Panc1 (cell line): ENCODE data around the gene OVOL1. TPM values are rescaled to one million over a fixed set of nuclear protein-coding genes. Genes with fewer than 3 reads are reported as not detected.

ENCODE experiments used
- ATAC-seq: fragments of 200-7000 bp; cut with Tn5 transposase; 2 replicates; pipeline ENCODE4 v1.9.1; 2020; ENCODE audit warnings: mild to moderate bottlenecking, moderate library complexity
- Bru-seq: library from RNA; stranded (reverse); fragments of 400-500 nt; gene quantifications from one replicate; lab custom pipeline; 2021; lab: Mats Ljungman, UMichigan
- BruChase-seq, 2 experiments: library from RNA; stranded (reverse); fragments of 400-500 nt; gene quantifications; one replicate each; lab custom pipeline; 2021; lab: Mats Ljungman, UMichigan
- BruUV-seq: library from RNA; stranded (reverse); fragments of 400-500 nt; replicated peaks from 2 replicates; lab custom pipeline; 2021; lab: Mats Ljungman, UMichigan
- CTCF ChIA-PET: fragments of 300-600 bp; sonication (Branson Sonifier 250); formaldehyde crosslinking; loops from one replicate; lab custom pipeline; 2022; ENCODE audit warnings: antibody characterized with exemption; lab: Charles Lee
- POLR2A ChIA-PET: fragments of 300-600 bp; sonication (Branson Sonifier 250); formaldehyde crosslinking; loops from one replicate; lab custom pipeline; 2022; ENCODE audit warnings: antibody characterized with exemption; lab: Charles Lee
- DNase-seq: peaks from one replicate; pipeline ENCODE4 v3.0.0-alpha.2; 2010; ENCODE audit warnings: low read depth, low spot score
- H3K27ac ChIP-seq: 2 replicates; pipeline ENCODE4 v1.5.1; 2011; ENCODE audit warnings: mild to moderate bottlenecking, low read length, inconsistent platforms
- H3K27me3 ChIP-seq: fragments of 200-500 bp; sonication (Bioruptor generic); 2 replicates; pipeline ENCODE4 v1.6.0; 2014; ENCODE audit warnings: low read length, inconsistent platforms; ENCODE audit not compliant: control insufficient read depth, insufficient read depth
- H3K36me3 ChIP-seq: fragments of 200-500 bp; sonication (Bioruptor generic); 2 replicates; pipeline ENCODE4 v1.5.1; 2014; ENCODE audit warnings: inconsistent platforms, mild to moderate bottlenecking, low read length, moderate library complexity; ENCODE audit not compliant: control insufficient read depth, insufficient read depth
- H3K4me1 ChIP-seq: 2 replicates; pipeline ENCODE4 v1.5.1; 2011; ENCODE audit warnings: inconsistent platforms, mild to moderate bottlenecking, low read length, moderate library complexity; ENCODE audit not compliant: control insufficient read depth, insufficient read depth
- H3K4me3 ChIP-seq, 2 experiments: 2 replicates each; pipeline ENCODE4 v1.5.1; 2011 to 2012; ENCODE audit warnings: low read depth in 2 of 2, low read length in 2 of 2, mild to moderate bottlenecking in 2 of 2, inconsistent platforms in 1 of 2, moderate library complexity in 1 of 2
- H3K9me3 ChIP-seq: fragments of 200-500 bp; sonication (Bioruptor generic); 2 replicates; pipeline ENCODE4 v1.5.1; 2014; ENCODE audit warnings: low read depth, mild to moderate bottlenecking, inconsistent platforms, low read length, moderate library complexity; ENCODE audit not compliant: control insufficient read depth, insufficient read depth
- POLR2AphosphoS5 ChIP-seq: IDR thresholded peaks from 2 replicates; pipeline ENCODE4 v1.6.1; 2012; ENCODE audit warnings: mild to moderate bottlenecking, low read depth, low read length, moderate library complexity
- SIN3A ChIP-seq: IDR thresholded peaks from 2 replicates; pipeline ENCODE4 v1.6.1; 2012; ENCODE audit warnings: low read depth, mild to moderate bottlenecking, low read length, moderate library complexity, borderline replicate concordance; ENCODE audit not compliant: insufficient read depth
- TCF7L2 ChIP-seq: IDR thresholded peaks from 2 replicates; pipeline ENCODE4 v1.6.1; 2011; ENCODE audit warnings: mild to moderate bottlenecking, low read depth, low read length, inconsistent platforms
- in situ Hi-C: cut with HindIII; loops from 2 replicates; pipeline ENCODE4 v1.10.0; 2016; ENCODE audit warnings: low sequenced_read_pairs, low pct_unique_long_range_greater_than_20kb
- intact Hi-C: fragments of 100-400 bp; cut with micrococcal nuclease; formaldehyde crosslinking; loops from one replicate; pipeline ENCODE4 v1.10.0; 2022; ENCODE audit not compliant: unreplicated experiment
- long read RNA-seq: library from polyadenylated mRNA; unstranded; transcript quantifications from one replicate; pipeline ENCODE4 v2.0.0, GENCODE V29; 2021; ENCODE audit not compliant: unreplicated experiment
- polyA plus RNA-seq: library from polyadenylated mRNA; unstranded; fragments of >200 nt; gene quantifications from one replicate; pipeline ENCODE4 v1.2.1, GENCODE V29; 2012; ENCODE audit warnings: missing spikeins; ENCODE audit not compliant: insufficient read length
- total RNA-seq: library from RNA; stranded (reverse); gene quantifications from one replicate; pipeline ENCODE4 v1.2.1, GENCODE V29; 2021; ENCODE audit not compliant: unreplicated experiment
- TF ChIP-seq, protein P1 (sequence below), 2 experiments: IDR thresholded peaks; 2 replicates each; pipeline ENCODE4 v1.6.1; 2011 to 2012; ENCODE audit warnings: low read depth in 2 of 2, control low read depth in 1 of 2, low read length in 1 of 2, mild to moderate bottlenecking in 1 of 2, moderate library complexity in 1 of 2; ENCODE audit not compliant: insufficient read depth in 1 of 2
- TF ChIP-seq, protein P2 (sequence below): fragments of 450-650 bp; IDR thresholded peaks from 2 replicates; pipeline ENCODE4 v1.5.1; 2017; ENCODE audit warnings: mild to moderate bottlenecking

The OVOL1 gene
- total RNA-seq (0.23 TPM), Bru-seq, nascent RNA (percentile 23 among the genes with signal in this experiment), BruChase-seq, experiment 1, labeled RNA remaining after a 2-hour chase (percentile 25 among the genes with signal in this experiment), BruChase-seq, experiment 2, labeled RNA remaining after a 6-hour chase (percentile 23 among the genes with signal in this experiment)
- polyA plus RNA-seq, result not detected
- long read RNA-seq, result 0 reads

DNA sequence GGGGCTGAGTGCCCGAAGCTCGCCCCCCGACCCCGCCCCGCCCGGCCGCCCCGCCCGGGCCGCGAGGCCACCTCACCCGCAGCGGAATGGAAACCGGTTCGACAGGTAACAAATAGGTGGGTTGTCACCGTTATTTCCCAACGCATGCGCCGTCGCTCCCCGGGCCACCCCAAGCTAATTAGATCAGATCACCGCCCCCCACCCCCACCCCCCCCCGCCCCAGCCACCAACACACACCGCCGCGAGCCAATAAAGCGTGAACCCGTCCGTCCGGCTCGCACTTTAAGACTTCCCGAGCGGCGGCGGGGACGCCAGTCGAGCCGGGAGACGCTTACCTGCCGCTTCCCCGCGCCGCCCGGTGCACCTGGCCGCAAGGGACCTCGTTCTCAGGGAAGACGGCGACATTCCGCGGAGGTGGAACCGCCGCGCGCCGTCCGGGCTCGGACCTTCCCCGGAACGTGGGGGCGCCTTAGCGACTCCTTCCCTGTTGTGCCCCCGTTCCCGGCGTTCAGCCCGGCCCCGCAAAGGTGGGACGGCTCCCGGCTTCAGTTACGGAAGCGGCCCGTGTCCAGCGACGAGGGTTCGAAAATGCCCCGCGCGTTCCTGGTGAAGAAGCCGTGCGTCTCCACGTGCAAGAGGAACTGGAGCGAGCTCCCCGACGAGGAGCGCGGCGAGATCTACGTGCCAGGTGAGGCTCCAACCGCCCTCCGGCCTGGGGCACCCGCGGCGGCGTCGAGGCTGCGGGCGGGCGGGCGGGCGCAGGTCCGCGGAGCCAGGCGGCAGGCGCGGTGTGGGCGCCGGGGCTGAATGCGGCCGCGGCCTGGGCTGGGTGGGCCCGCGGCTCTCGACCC lies at the start of gene OVOL1:
Gene OVOL1 (plus strand): TSS at position 278 of the 851 bp plus-strand sequence. CDS start 311 bp downstream, at position 589.
- H3K27ac ChIP-seq, result no peak within 1 kb of the TSS
- no TSS peak for BruUV-seq
- TF ChIP-seq, protein P1, sequence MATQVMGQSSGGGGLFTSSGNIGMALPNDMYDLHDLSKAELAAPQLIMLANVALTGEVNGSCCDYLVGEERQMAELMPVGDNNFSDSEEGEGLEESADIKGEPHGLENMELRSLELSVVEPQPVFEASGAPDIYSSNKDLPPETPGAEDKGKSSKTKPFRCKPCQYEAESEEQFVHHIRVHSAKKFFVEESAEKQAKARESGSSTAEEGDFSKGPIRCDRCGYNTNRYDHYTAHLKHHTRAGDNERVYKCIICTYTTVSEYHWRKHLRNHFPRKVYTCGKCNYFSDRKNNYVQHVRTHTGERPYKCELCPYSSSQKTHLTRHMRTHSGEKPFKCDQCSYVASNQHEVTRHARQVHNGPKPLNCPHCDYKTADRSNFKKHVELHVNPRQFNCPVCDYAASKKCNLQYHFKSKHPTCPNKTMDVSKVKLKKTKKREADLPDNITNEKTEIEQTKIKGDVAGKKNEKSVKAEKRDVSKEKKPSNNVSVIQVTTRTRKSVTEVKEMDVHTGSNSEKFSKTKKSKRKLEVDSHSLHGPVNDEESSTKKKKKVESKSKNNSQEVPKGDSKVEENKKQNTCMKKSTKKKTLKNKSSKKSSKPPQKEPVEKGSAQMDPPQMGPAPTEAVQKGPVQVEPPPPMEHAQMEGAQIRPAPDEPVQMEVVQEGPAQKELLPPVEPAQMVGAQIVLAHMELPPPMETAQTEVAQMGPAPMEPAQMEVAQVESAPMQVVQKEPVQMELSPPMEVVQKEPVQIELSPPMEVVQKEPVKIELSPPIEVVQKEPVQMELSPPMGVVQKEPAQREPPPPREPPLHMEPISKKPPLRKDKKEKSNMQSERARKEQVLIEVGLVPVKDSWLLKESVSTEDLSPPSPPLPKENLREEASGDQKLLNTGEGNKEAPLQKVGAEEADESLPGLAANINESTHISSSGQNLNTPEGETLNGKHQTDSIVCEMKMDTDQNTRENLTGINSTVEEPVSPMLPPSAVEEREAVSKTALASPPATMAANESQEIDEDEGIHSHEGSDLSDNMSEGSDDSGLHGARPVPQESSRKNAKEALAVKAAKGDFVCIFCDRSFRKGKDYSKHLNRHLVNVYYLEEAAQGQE (IDR thresholded peaks at IDR 0.05; ENCODE audit: insufficient read depth in 1 of 2, low read depth in 2 of 2, low read length in 1 of 2), result no peak
- no peak for TF ChIP-seq TCF7L2
- TF ChIP-seq, protein P2, sequence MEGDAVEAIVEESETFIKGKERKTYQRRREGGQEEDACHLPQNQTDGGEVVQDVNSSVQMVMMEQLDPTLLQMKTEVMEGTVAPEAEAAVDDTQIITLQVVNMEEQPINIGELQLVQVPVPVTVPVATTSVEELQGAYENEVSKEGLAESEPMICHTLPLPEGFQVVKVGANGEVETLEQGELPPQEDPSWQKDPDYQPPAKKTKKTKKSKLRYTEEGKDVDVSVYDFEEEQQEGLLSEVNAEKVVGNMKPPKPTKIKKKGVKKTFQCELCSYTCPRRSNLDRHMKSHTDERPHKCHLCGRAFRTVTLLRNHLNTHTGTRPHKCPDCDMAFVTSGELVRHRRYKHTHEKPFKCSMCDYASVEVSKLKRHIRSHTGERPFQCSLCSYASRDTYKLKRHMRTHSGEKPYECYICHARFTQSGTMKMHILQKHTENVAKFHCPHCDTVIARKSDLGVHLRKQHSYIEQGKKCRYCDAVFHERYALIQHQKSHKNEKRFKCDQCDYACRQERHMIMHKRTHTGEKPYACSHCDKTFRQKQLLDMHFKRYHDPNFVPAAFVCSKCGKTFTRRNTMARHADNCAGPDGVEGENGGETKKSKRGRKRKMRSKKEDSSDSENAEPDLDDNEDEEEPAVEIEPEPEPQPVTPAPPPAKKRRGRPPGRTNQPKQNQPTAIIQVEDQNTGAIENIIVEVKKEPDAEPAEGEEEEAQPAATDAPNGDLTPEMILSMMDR, result no peak
- TF ChIP-seq SIN3A, result no peak
- no peak for TF ChIP-seq POLR2AphosphoS5
- ChIA-PET CTCF (no interaction called here), POLR2A (no interaction called here)
- no peaks in the 10 kb centered on the region for H3K36me3 ChIP-seq
- no peak for ATAC-seq
- H3K27me3 ChIP-seq, result peaks cover 6% of the 10 kb centered on the region; the same call in 1 of the 2 replicates
- H3K9me3 ChIP-seq, result no peaks in the 10 kb centered on the region
- in situ Hi-C loops (no loop called here), intact Hi-C loops (no loop called here)
- no peak for DNase-seq
- peak within 1 kb of the TSS; percentile 24 to 38 for H3K4me3 ChIP-seq
- H3K4me1 ChIP-seq, result peaks cover 11% of the 10 kb centered on the region; the same call in 1 of the 2 replicates

DNA sequence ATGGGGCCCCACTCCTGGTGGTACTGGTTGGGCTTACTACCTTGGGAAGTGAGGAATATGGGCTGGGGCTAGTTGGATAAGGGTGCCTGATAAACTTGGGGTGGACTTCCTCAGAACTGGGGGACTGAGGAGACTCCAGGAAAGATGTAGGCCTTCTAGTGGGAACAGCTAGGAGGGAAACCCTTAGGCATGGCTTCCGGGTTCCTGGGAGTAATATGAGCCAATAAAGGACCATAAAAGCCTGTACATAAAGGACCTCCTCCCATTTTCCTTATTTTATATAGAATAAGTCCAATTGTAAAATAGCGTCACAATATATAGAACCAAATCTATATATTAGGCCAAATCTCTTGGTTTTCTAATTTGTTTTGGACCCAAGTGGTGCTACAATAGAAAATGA lies 47.8 kb upstream of the OVOL1 start:
- TF ChIP-seq SIN3A (no peak), POLR2AphosphoS5 (no peak), TCF7L2 (no peak)
- TF ChIP-seq, protein P2, result no peak
- TF ChIP-seq, protein P1 (IDR thresholded peaks at IDR 0.05; ENCODE audit: insufficient read depth in 1 of 2, low read depth in 2 of 2, low read length in 1 of 2), result no peak

More for the DNA sequence above, 47.8 kb upstream of the OVOL1 start:
- intact Hi-C loops (no loop called here), in situ Hi-C loops (no loop called here)
- Histone ChIP-seq H3K9me3 (peaks cover 9% of the 10 kb centered on the region), H3K36me3 (no peaks in the 10 kb centered on the region), H3K27ac (no peak overlapping the region), H3K27me3 (no peaks in the 10 kb centered on the region), H3K4me1 (0 out of 2 replicates have a peak, but pooled peaks cover 7% of the 10 kb centered on the region), H3K4me3 (no peak overlapping the region)
- ATAC-seq (no peak), DNase-seq (no peak)
- POLR2A ChIA-PET, result no interaction called here
- no TSS peak for BruUV-seq
- CTCF ChIA-PET, result no interaction called here
